ENCODE measurements around the gene TNFSF9. TPM values are rescaled to one million over a fixed set of nuclear protein-coding genes. Genes with fewer than 3 reads are reported as not detected.
"Not testable (repeated sequence)": the region's sequence is repeated elsewhere in the genome, so short reads cannot be mapped to it uniquely, and the experiment has no call there.

TNFSF9 gene
- total RNA-seq, 1 donor from 2014 or later, result 9.7 TPM

- peaks cover 5% of the 10 kb centered on the region for H3K9me3 Mint-ChIP-seq
- peaks cover 8% of the 10 kb centered on the region for H3K27me3 Mint-ChIP-seq (ENCODE audit: insufficient read depth)
- intact Hi-C loops (cut with micrococcal nuclease), result loop anchor here (5.0 to 10.0 kb wide), 2 partner anchors 34 to 64 kb away; no protein-coding TSS in a partner anchor
- H3K27ac Mint-ChIP-seq, result no peak overlapping the region
- DNase-seq (ENCODE audit: low spot score), result no peak
- H3K36me3 Mint-ChIP-seq (ENCODE audit: low read depth), result no peaks in the 10 kb centered on the region
- H3K4me3 Mint-ChIP-seq, result no peak overlapping the region
- H3K4me1 Mint-ChIP-seq (ENCODE audit: low read depth), result peaks cover 7% of the 10 kb centered on the region
Observed at GRCh38 chr19:6551091-6551490, 20.3 kb downstream of the TNFSF9 start.

DNA sequence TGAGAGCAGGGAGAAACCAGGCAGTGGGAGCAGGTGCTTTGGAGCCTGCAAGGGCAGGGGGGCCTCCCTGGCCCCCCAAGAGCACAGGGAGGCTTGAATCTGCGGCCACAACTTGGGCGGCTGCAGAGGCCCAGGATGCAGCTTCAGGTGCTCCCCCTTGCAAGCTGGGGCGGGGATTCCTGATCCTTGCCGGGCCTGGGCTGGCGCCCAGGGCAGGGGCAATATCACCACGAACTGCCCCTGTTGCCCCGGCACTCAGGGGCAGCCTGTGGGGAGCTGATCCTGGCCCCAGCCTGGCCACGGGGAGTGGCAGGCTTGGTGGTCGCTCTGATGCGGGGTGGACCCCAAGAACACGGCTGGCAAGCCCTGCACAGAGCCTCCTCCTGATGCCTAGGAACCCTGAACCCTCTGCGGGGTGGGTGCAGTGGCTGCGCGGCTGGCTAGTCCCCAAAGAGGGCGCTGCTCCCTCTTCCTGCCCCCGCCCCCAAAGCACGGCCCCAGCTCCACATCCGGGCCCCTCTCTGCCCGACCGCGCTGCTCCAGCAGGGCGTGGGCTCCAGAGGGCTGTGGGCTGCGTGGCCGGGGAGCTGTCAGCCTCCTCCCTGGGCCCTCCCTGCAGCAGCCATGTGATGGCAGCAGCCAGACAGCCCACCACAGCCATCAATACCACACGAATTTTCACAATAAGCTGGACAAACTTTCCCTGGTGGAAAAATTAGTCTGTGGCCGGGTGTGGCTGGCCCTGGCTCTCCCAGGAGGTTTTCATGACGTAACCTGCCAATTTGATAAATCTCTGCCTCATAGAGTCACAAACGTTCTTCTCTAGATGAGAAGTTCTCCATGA is 21.0 kb downstream of the TNFSF9 start:
- DNase-seq (ENCODE audit: low spot score), result peak; percentile 40
- intact Hi-C loops (cut with micrococcal nuclease), result loop anchor here (5.0 to 10.0 kb wide), 2 partner anchors 35 to 63 kb away; no protein-coding TSS in a partner anchor
- Mint-ChIP-seq H3K4me3 (no peak overlapping the region), H3K9me3 (peaks cover 5% of the 10 kb centered on the region), H3K4me1 (ENCODE audit: low read depth) (peaks cover 6% of the 10 kb centered on the region), H3K27me3 (ENCODE audit: insufficient read depth) (peaks cover 8% of the 10 kb centered on the region), H3K36me3 (ENCODE audit: low read depth) (no peaks in the 10 kb centered on the region), H3K27ac (no peak overlapping the region)

DNA sequence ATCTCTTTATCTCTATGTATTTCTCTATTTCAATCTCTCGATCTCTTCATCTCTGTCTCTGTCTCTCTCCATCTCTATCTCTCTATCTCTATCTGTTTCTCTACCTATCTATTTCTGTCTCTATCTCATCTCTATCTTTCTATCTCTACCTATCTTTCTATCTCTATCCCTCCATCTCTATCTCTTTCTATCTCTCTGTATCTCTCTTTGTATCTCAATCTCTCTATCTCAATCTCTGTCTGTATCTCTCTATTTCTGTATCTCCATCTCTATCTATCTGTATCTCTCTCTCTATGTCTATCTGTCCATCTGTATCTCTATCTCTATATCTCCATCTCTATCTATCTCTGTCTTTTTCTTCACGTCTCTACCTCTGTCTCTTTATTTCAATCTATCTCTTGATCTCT is 25.2 kb downstream of the TNFSF9 start:
- no peaks in the 10 kb centered on the region for H3K36me3 Mint-ChIP-seq (ENCODE audit: low read depth)
- H3K4me1 Mint-ChIP-seq (ENCODE audit: low read depth), result no peaks in the 10 kb centered on the region
- H3K4me3 Mint-ChIP-seq, result no peak overlapping the region
- no peak for DNase-seq (ENCODE audit: low spot score)
- peaks cover 5% of the 10 kb centered on the region for H3K27me3 Mint-ChIP-seq (ENCODE audit: insufficient read depth)
- intact Hi-C loops (cut with micrococcal nuclease), result loop anchor here (5.0 to 10.0 kb wide), 2 partner anchors 36 to 59 kb away; partner anchors contain the start of gene CD70
- H3K27ac Mint-ChIP-seq, result no peak overlapping the region
- H3K9me3 Mint-ChIP-seq, result no peaks in the 10 kb centered on the region

- Mint-ChIP-seq H3K27me3 (ENCODE audit: insufficient read depth) (peaks cover 7% of the 10 kb centered on the region), H3K4me3 (no peak overlapping the region), H3K27ac (no peak overlapping the region), H3K9me3 (no peaks in the 10 kb centered on the region), H3K36me3 (ENCODE audit: low read depth) (no peaks in the 10 kb centered on the region), H3K4me1 (ENCODE audit: low read depth) (no peaks in the 10 kb centered on the region)
- no peak for DNase-seq (ENCODE audit: low spot score)
- intact Hi-C loops (cut with micrococcal nuclease), result loop anchor here (5.0 to 10.0 kb wide), 2 partner anchors 36 to 58 kb away; partner anchors contain the start of gene CD70
Observed at GRCh38 chr19:6556480-6557195, 25.8 kb downstream of the TNFSF9 start.

DNA sequence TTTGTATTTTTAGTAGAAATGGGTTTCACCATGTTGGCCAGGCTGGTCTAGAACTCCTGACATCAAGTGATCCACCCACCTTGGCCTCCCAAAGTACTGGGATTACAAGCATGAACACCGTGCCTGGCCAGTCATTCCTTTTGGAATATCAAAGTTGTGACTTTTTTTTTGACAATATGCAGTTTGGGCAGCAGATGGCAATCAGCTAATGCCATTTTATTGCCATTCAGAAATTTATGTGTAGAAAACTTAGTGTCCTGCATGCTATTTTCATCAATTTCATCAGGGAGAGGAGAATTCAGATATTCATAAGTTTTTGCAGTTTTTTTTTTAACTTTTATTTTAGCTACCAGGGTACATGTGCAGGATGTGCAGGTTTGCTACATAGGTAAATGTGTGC is 31.6 kb downstream of the TNFSF9 start:
- peaks cover 13% of the 10 kb centered on the region for H3K9me3 Mint-ChIP-seq
- H3K36me3 Mint-ChIP-seq (ENCODE audit: low read depth); H3K27ac Mint-ChIP-seq; H3K27me3 Mint-ChIP-seq (ENCODE audit: insufficient read depth); H3K4me3 Mint-ChIP-seq; intact Hi-C loops (cut with micrococcal nuclease); DNase-seq (ENCODE audit: low spot score); H3K4me1 Mint-ChIP-seq (ENCODE audit: low read depth): not testable (repeated sequence)

DNA sequence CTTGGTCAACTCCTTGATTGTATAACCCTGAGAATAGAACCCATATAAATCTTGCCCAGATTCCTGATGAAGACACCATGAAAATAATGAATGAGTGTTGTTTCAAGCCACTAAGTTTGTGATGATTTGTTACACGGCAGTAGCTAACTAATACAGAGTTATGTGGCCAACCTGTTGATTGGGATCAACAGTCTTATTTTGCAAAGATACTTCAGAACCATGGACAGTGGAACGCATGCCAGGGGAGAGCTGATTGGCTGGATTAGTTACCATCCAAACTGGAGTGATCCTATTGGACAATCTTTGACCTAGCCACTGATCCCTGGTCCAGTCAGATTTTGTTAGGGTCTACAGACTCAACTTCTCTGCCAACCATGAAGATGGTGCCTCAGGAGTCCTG is 33.6 kb downstream of the TNFSF9 start:
- DNase-seq (ENCODE audit: low spot score), result no peak
- Mint-ChIP-seq H3K27me3 (ENCODE audit: insufficient read depth) (peaks cover 10% of the 10 kb centered on the region), H3K4me3 (no peak overlapping the region), H3K27ac (no peak overlapping the region), H3K36me3 (ENCODE audit: low read depth) (no peaks in the 10 kb centered on the region), H3K9me3 (peaks cover 13% of the 10 kb centered on the region), H3K4me1 (ENCODE audit: low read depth) (peaks cover 4% of the 10 kb centered on the region)
- intact Hi-C loops (cut with micrococcal nuclease), result no loop called here

DNA sequence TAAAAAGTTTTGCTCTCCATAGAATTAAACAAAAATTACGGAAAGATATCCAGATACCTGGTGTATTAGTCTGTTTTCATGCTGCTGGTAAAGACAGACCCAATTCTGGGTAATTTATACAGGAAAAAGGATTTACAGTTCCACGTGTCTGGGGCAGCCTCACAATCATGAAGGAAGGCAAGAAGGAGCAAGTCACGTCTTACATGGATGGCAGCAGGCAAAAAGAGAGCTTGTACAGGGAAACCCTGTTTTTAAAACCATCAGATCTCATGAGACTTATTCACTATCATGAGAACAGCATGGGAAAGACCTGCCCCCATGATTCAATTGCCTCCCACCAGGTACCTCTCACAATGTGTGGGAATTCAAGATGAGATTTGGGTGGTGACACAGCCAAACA is 35.9 kb downstream of the TNFSF9 start:
- H3K27ac Mint-ChIP-seq; H3K4me3 Mint-ChIP-seq; DNase-seq (ENCODE audit: low spot score); H3K4me1 Mint-ChIP-seq (ENCODE audit: low read depth); H3K36me3 Mint-ChIP-seq (ENCODE audit: low read depth); intact Hi-C loops (cut with micrococcal nuclease): not testable (repeated sequence)
- Mint-ChIP-seq H3K27me3 (ENCODE audit: insufficient read depth) (peaks cover 16% of the 10 kb centered on the region), H3K9me3 (peaks cover 20% of the 10 kb centered on the region)

DNA sequence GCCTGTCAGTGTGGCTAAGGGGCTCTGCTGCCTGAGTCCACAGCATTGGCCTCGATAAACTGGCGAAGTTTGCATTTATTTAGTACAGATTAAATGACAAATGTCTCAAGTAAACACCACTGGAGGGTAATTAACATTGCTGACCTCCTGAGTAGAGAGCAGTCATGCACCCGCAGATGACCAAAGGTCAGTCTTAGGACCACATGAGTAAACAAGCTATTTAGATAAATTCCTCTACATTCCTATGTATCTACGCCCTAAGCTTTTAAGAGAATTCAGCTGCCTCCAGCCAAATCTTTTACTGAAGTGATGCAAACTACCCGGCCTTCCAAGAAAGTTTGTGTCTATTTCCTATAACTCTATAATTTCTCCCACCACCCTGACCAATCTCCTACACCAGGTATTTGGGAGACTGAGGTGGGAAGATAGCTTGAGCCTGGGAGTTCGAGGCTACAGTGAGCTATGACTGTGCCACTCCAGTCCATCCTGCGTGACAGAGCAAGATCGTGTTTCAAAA is 37.2 kb downstream of the TNFSF9 start:
- no peak overlapping the region for H3K27ac Mint-ChIP-seq
- H3K9me3 Mint-ChIP-seq, result peaks cover 20% of the 10 kb centered on the region
- intact Hi-C loops (cut with micrococcal nuclease), result no loop called here
- no peak overlapping the region for H3K4me3 Mint-ChIP-seq
- no peaks in the 10 kb centered on the region for H3K36me3 Mint-ChIP-seq (ENCODE audit: low read depth)
- DNase-seq (ENCODE audit: low spot score), result no peak
- H3K27me3 Mint-ChIP-seq (ENCODE audit: insufficient read depth), result peaks cover 14% of the 10 kb centered on the region
- H3K4me1 Mint-ChIP-seq (ENCODE audit: low read depth), result peaks cover 4% of the 10 kb centered on the region

- H3K27ac Mint-ChIP-seq, result no peak overlapping the region
- peaks cover 14% of the 10 kb centered on the region for H3K27me3 Mint-ChIP-seq (ENCODE audit: insufficient read depth)
- DNase-seq (ENCODE audit: low spot score), result no peak
- intact Hi-C loops (cut with micrococcal nuclease), result no loop called here
- H3K36me3 Mint-ChIP-seq (ENCODE audit: low read depth), result no peaks in the 10 kb centered on the region
- peaks cover 20% of the 10 kb centered on the region for H3K9me3 Mint-ChIP-seq
- H3K4me3 Mint-ChIP-seq, result no peak overlapping the region
- peaks cover 4% of the 10 kb centered on the region for H3K4me1 Mint-ChIP-seq (ENCODE audit: low read depth)
Observed at GRCh38 chr19:6568816-6569215, 38.0 kb downstream of the TNFSF9 start.

DNA sequence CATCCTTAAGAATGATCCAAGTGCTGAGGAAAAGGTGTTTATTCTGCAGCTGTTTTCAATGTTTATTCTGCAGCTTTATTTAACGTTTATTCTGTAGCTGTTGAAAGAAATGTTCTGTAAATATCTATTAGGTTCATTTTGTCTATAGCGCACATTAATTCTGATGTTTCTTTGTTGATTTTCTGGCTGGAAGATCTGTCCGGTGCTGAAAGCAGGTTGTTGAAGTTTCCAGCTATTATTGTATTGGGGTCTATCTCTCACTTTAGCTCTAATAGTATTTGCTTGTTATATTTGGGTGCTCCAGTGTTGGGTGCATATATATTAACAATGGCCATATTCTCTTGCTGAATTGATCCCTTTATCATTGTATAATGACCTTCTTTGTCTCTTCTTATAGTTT is 39.9 kb downstream of the TNFSF9 start:
- H3K9me3 Mint-ChIP-seq, result peaks cover 11% of the 10 kb centered on the region
- H3K27me3 Mint-ChIP-seq (ENCODE audit: insufficient read depth), result peaks cover 13% of the 10 kb centered on the region
- H3K4me1 Mint-ChIP-seq (ENCODE audit: low read depth), result peaks cover 4% of the 10 kb centered on the region
- intact Hi-C loops (cut with micrococcal nuclease), result no loop called here
- DNase-seq (ENCODE audit: low spot score), result no peak
- no peak overlapping the region for H3K4me3 Mint-ChIP-seq
- no peak overlapping the region for H3K27ac Mint-ChIP-seq
- H3K36me3 Mint-ChIP-seq (ENCODE audit: low read depth), result no peaks in the 10 kb centered on the region

GRCh38 chr19:6571167-6571566 is 40.3 kb downstream of the TNFSF9 start:
- Mint-ChIP-seq H3K4me1 (ENCODE audit: low read depth) (peaks cover 4% of the 10 kb centered on the region), H3K4me3 (no peak overlapping the region), H3K36me3 (ENCODE audit: low read depth) (no peaks in the 10 kb centered on the region), H3K27ac (no peak overlapping the region), H3K27me3 (ENCODE audit: insufficient read depth) (peaks cover 13% of the 10 kb centered on the region), H3K9me3 (peaks cover 11% of the 10 kb centered on the region)
- no peak for DNase-seq (ENCODE audit: low spot score)
- intact Hi-C loops (cut with micrococcal nuclease), result no loop called here

GRCh38 chr19:6572217-6572616 is 41.4 kb downstream of the TNFSF9 start:
- Mint-ChIP-seq H3K9me3 (peaks cover 7% of the 10 kb centered on the region), H3K27me3 (ENCODE audit: insufficient read depth) (peaks cover 13% of the 10 kb centered on the region), H3K36me3 (ENCODE audit: low read depth) (no peaks in the 10 kb centered on the region), H3K4me1 (ENCODE audit: low read depth) (peaks cover 4% of the 10 kb centered on the region), H3K4me3 (no peak overlapping the region), H3K27ac (no peak overlapping the region)
- intact Hi-C loops (cut with micrococcal nuclease), result no loop called here
- no peak for DNase-seq (ENCODE audit: low spot score)

GRCh38 chr19:6573350-6573749 is 42.5 kb downstream of the TNFSF9 start:
- Mint-ChIP-seq H3K36me3 (ENCODE audit: low read depth) (no peaks in the 10 kb centered on the region), H3K9me3 (peaks cover 7% of the 10 kb centered on the region), H3K4me3 (no peak overlapping the region), H3K4me1 (ENCODE audit: low read depth) (peaks cover 5% of the 10 kb centered on the region), H3K27ac (no peak overlapping the region), H3K27me3 (ENCODE audit: insufficient read depth) (peaks cover 13% of the 10 kb centered on the region)
- intact Hi-C loops (cut with micrococcal nuclease), result no loop called here
- DNase-seq (ENCODE audit: low spot score), result no peak

All from activated T-helper 1 cell treated with anti-CD3 and anti-CD28 coated beads, Interleukin-12 subunit alpha, Interleukin-12 subunit beta, Interleukin-2, Interleukin-4 antibody, amounts not matched to agents 30 ng/mL and 10 ng/mL and 1 ng/mL, durations not matched to agents 14 hours and 24 hours and 36 hours (primary cell).